ENCODE measurements around the gene LYZL1.

DNA sequence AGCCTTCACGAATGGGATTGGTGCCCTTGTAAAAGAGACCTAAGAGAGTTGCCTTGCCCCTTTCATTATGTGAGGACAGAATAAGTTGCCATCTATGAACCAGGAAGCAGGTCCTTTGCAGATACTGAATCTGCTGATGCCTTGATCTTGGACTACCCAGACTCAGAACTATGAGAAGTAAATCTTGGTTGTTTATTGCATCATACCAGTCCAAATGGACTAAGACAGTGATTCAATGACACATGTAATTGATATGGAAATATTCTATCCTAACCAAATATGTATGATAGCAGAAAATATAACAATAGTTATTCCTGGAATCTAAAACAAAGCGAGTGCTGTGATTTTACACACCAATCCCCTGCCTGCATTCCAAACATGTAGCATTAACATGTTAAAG is 17.0 kb upstream of the LYZL1 start:
- TF ChIP-seq POLR2A (IDR thresholded peaks at IDR 0.05) = no peak
- TF ChIP-seq, protein P1, sequence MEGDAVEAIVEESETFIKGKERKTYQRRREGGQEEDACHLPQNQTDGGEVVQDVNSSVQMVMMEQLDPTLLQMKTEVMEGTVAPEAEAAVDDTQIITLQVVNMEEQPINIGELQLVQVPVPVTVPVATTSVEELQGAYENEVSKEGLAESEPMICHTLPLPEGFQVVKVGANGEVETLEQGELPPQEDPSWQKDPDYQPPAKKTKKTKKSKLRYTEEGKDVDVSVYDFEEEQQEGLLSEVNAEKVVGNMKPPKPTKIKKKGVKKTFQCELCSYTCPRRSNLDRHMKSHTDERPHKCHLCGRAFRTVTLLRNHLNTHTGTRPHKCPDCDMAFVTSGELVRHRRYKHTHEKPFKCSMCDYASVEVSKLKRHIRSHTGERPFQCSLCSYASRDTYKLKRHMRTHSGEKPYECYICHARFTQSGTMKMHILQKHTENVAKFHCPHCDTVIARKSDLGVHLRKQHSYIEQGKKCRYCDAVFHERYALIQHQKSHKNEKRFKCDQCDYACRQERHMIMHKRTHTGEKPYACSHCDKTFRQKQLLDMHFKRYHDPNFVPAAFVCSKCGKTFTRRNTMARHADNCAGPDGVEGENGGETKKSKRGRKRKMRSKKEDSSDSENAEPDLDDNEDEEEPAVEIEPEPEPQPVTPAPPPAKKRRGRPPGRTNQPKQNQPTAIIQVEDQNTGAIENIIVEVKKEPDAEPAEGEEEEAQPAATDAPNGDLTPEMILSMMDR (IDR thresholded peaks at IDR 0.05) = no peak

Data from right lobe of liver (tissue), 4 donors.